ENCODE results near the gene SNTB2. TPM values are rescaled to one million over a fixed set of nuclear protein-coding genes. Genes with fewer than 3 reads are reported as not detected.

SNTB2 gene
- total RNA-seq, 1 donor from 2014 or later, result 44.6 TPM

GRCh38 chr16:69193855-69194254, 6.9 kb downstream of the SNTB2 start:
- H3K4me1 ChIP-seq, result peaks cover 33% of the 10 kb centered on the region
- ATAC-seq, result no peak

GRCh38 chr16:69194488-69194887, 7.5 kb downstream of the SNTB2 start:
- Histone ChIP-seq H3K4me3 (no peak overlapping the region), H3K9me3 (no peaks in the 10 kb centered on the region), H3K27me3 (no peaks in the 10 kb centered on the region), H3K36me3 (no peaks in the 10 kb centered on the region), H3K4me1 (peaks cover 26% of the 10 kb centered on the region), H3K27ac (no peak overlapping the region)
- intact Hi-C loops (cut with DNase I), result no loop called here
- TF ChIP-seq CTCF (IDR thresholded peaks at IDR 0.05), result no peak
- ATAC-seq (no peak), DNase-seq (no peak)

More at GRCh38 chr16:69193855-69194254, 6.9 kb downstream of the SNTB2 start:
- DNase-seq, result no peak
- Histone ChIP-seq H3K27ac (no peak overlapping the region), H3K9me3 (no peaks in the 10 kb centered on the region), H3K36me3 (no peaks in the 10 kb centered on the region), H3K4me3 (no peak overlapping the region), H3K27me3 (no peaks in the 10 kb centered on the region)
- TF ChIP-seq CTCF (IDR thresholded peaks at IDR 0.05), result no peak
- intact Hi-C loops (cut with DNase I), result no loop called here

GRCh38 chr16:69195369-69196029, 8.5 kb downstream of the SNTB2 start:
- Histone ChIP-seq H3K4me3 (no peak overlapping the region), H3K27ac (no peak overlapping the region), H3K4me1 (peaks cover 23% of the 10 kb centered on the region), H3K9me3 (no peaks in the 10 kb centered on the region), H3K36me3 (no peaks in the 10 kb centered on the region), H3K27me3 (no peaks in the 10 kb centered on the region)
- ATAC-seq, result peak; percentile 51
- no peak for DNase-seq
- TF ChIP-seq CTCF (IDR thresholded peaks at IDR 0.05), result no peak
- intact Hi-C loops (cut with DNase I), result no loop called here

GRCh38 chr16:69197573-69197972, 10.6 kb downstream of the SNTB2 start:
- no peaks in the 10 kb centered on the region for H3K9me3 ChIP-seq
- no peak overlapping the region for H3K4me3 ChIP-seq
- DNase-seq (no peak), ATAC-seq (no peak)
- TF ChIP-seq CTCF (IDR thresholded peaks at IDR 0.05), result no peak
- H3K4me1 ChIP-seq, result peaks cover 28% of the 10 kb centered on the region
- H3K36me3 ChIP-seq, result no peaks in the 10 kb centered on the region
- intact Hi-C loops (cut with DNase I), result no loop called here
- no peaks in the 10 kb centered on the region for H3K27me3 ChIP-seq
- H3K27ac ChIP-seq, result no peak overlapping the region

- ATAC-seq (peak; percentile 50), DNase-seq (no peak)
- H3K4me3 ChIP-seq, result no peak overlapping the region
- H3K4me1 ChIP-seq, result peaks cover 26% of the 10 kb centered on the region
- H3K27ac ChIP-seq, result no peak overlapping the region
- no peak for TF ChIP-seq CTCF (IDR thresholded peaks at IDR 0.05)
- intact Hi-C loops (cut with DNase I), result no loop called here
- no peaks in the 10 kb centered on the region for H3K27me3 ChIP-seq
- no peaks in the 10 kb centered on the region for H3K9me3 ChIP-seq
- H3K36me3 ChIP-seq, result no peaks in the 10 kb centered on the region
Observed at GRCh38 chr16:69199382-69199781, 12.4 kb downstream of the SNTB2 start.

- ATAC-seq (no peak), DNase-seq (no peak)
- no peak for TF ChIP-seq CTCF (IDR thresholded peaks at IDR 0.05)
- Histone ChIP-seq H3K9me3 (no peaks in the 10 kb centered on the region), H3K4me1 (peaks cover 27% of the 10 kb centered on the region), H3K36me3 (no peaks in the 10 kb centered on the region), H3K27me3 (no peaks in the 10 kb centered on the region), H3K4me3 (no peak overlapping the region), H3K27ac (no peak overlapping the region)
- intact Hi-C loops (cut with DNase I), result no loop called here
Observed at GRCh38 chr16:69201291-69201690, 14.3 kb downstream of the SNTB2 start.

All from upper lobe of right lung (tissue), 1 donor.